ENCODE results near the gene MAPRE2.

DNA sequence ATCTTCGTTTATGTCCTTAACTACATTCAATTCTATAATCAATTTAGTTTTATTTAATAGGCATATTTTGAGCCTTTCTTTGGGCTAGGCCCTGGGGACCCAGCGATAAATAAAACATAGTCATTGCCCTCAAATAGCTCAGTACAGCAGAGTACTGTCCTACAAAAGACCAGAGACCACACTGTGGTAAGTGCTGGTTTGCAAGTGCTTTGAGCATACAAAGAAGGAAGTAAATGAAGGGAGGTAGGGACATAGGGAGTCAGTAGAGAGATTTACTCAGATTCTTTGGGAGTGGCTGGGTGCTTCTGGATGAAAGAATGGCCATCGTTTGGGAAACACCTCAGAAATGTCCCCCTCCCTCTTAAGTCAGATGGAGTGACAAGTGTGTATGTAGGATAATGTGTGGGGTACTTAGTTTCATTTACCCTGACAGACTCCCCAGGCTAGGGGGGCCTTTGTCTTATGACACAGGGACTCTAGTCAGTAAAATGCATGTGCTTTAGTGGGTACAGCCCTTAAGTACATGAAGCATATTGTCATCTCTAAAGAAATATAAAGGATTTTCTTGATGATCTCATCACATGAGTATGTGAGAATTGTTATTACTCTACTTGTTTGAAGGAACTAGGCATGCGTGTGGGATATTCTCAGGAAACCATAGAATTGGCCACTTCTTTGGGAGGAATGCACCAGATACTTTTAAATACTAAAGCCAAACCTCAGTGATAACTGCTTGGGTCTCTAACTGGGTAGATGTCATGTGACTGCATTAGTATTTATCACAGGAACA is 35.1 kb downstream of the MAPRE2 start:
- TF ChIP-seq, protein P1, sequence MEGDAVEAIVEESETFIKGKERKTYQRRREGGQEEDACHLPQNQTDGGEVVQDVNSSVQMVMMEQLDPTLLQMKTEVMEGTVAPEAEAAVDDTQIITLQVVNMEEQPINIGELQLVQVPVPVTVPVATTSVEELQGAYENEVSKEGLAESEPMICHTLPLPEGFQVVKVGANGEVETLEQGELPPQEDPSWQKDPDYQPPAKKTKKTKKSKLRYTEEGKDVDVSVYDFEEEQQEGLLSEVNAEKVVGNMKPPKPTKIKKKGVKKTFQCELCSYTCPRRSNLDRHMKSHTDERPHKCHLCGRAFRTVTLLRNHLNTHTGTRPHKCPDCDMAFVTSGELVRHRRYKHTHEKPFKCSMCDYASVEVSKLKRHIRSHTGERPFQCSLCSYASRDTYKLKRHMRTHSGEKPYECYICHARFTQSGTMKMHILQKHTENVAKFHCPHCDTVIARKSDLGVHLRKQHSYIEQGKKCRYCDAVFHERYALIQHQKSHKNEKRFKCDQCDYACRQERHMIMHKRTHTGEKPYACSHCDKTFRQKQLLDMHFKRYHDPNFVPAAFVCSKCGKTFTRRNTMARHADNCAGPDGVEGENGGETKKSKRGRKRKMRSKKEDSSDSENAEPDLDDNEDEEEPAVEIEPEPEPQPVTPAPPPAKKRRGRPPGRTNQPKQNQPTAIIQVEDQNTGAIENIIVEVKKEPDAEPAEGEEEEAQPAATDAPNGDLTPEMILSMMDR (IDR thresholded peaks at IDR 0.05; ENCODE audit: low read depth, low read length, poor library complexity, severe bottlenecking): no peak
- TF ChIP-seq EZH2phosphoT487 (IDR thresholded peaks at IDR 0.05; ENCODE audit: borderline replicate concordance, low read length): no peak
